Ishikawa (cell line): ENCODE measurements around the gene PLN.

Source experiments
- EGR1 ChIP-seq: IDR thresholded peaks from 2 replicates; pipeline ENCODE4 v1.6.1; 2012
- FOXM1 ChIP-seq: IDR thresholded peaks from 2 replicates; pipeline ENCODE4 v1.6.1; 2012; ENCODE audit warnings: low read depth, borderline replicate concordance
- RAD21 ChIP-seq: IDR thresholded peaks from 2 replicates; pipeline ENCODE4 v1.6.1; 2012; ENCODE audit warnings: low read depth
- TAF1 ChIP-seq: IDR thresholded peaks from 2 replicates; pipeline ENCODE4 v1.6.1; 2012; ENCODE audit warnings: low read depth, mild to moderate bottlenecking
- TF ChIP-seq, protein P1 (sequence below): IDR thresholded peaks from 2 replicates; pipeline ENCODE4 v1.6.1; 2012; ENCODE audit warnings: low read depth, mild to moderate bottlenecking
- TF ChIP-seq, protein P2 (sequence below): IDR thresholded peaks from 2 replicates; pipeline ENCODE4 v1.6.1; 2012

DNA sequence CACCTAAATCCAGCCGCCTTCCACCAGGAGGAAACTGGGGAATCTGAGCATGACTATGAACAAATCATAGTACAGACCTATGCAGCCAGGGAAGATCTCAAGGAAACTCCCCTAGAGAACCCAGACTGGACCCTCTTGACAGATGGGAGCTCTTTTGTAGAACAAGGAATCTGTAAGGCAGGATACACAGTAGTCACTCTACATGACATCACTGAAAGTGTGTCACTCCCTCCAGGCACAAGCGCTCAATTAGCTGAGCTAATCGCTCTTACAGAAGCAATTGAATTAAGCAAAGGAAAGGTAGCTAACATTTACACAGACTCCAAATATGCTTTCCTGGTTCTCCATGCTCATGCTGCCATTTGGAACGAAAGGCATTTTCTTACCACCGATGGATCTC, 36.8 kb downstream of the PLN start:
- TF ChIP-seq, protein P1, sequence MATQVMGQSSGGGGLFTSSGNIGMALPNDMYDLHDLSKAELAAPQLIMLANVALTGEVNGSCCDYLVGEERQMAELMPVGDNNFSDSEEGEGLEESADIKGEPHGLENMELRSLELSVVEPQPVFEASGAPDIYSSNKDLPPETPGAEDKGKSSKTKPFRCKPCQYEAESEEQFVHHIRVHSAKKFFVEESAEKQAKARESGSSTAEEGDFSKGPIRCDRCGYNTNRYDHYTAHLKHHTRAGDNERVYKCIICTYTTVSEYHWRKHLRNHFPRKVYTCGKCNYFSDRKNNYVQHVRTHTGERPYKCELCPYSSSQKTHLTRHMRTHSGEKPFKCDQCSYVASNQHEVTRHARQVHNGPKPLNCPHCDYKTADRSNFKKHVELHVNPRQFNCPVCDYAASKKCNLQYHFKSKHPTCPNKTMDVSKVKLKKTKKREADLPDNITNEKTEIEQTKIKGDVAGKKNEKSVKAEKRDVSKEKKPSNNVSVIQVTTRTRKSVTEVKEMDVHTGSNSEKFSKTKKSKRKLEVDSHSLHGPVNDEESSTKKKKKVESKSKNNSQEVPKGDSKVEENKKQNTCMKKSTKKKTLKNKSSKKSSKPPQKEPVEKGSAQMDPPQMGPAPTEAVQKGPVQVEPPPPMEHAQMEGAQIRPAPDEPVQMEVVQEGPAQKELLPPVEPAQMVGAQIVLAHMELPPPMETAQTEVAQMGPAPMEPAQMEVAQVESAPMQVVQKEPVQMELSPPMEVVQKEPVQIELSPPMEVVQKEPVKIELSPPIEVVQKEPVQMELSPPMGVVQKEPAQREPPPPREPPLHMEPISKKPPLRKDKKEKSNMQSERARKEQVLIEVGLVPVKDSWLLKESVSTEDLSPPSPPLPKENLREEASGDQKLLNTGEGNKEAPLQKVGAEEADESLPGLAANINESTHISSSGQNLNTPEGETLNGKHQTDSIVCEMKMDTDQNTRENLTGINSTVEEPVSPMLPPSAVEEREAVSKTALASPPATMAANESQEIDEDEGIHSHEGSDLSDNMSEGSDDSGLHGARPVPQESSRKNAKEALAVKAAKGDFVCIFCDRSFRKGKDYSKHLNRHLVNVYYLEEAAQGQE, result no peak
- TF ChIP-seq, protein P2, sequence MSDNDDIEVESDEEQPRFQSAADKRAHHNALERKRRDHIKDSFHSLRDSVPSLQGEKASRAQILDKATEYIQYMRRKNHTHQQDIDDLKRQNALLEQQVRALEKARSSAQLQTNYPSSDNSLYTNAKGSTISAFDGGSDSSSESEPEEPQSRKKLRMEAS, result no peak
- TF ChIP-seq RAD21, result no peak
- TF ChIP-seq FOXM1, result no peak
- TF ChIP-seq EGR1, result no peak
- no peak for TF ChIP-seq TAF1
